GM21526 (cell line): Measurements from ENCODE around the gene CNTNAP2.

Source experiments
- ATAC-seq: cut with Tn5 transposase; IDR thresholded peaks from one replicate; pipeline ENCODE4 v1.9.1; 2021; ENCODE audit warnings: moderate library complexity; ENCODE audit not compliant: unreplicated experiment, low FRiP score

Gene CNTNAP2

DNA sequence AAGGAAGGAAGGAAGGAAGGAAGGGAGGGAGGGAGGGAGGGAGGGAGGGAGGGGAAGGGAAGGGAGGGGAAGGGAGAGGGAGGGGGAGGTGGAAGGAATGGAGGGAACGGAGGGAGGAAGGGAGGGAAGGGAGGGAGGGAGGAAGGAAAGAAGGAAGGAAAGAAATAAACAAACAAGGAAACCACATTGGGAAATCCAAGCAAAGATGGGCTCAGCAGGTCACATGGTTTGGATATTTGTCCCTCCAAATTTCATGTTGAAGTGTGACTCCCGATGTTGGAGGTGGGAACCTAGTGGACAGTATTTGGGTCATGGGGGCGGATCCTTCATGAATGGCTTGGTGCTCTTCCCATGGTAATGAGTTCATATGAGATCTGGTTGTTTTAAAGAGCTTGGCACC is 2019.4 kb downstream of the CNTNAP2 start:
- no peak for ATAC-seq

DNA sequence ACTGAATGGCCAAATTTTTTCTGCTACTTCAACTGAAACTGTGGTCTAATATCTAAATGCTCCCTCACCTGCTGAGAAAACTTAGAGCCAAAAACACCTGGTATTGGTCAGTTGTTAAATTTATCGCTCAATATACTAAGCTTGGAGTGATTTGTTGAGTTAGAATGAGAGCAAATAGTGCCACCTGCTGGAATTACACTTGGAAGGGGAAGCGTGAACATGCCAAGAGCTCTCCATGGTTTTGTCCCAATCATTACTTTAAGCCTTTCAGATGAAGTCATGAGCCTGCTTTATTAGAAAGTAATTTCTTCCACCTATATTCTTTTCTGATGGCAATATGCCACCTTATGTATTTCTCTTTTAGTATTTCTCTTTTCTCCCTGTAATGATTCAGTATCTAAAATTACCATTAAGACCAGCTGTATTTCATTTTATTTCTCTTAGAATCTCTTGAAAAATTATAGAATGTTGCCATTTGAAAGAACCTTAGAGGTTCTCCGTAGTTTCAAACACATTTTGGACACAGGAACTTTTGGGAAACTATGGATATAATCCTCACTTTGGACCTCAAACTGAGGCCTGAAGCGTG is 2026.2 kb downstream of the CNTNAP2 start:
- ATAC-seq, result no peak

DNA sequence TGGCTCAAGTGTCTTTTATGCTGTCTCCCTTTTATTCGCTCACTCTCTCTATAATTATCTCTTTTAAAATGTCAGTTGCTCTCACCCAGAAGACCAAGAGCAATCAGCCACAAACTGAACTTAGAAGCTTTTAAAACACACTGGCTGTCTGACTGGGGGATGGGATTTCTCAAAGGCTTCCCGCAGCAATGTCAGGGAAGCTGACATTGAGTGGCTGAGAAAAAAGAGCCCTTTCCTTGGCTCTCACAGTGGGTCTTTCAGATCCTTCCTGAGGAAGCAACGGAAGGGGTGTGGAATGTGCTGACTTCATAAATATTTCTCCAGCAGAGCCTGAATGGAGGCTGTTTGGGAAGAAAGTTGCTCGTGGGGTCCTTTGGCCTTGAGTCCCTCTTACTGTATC is 2028.2 kb downstream of the CNTNAP2 start:
- ATAC-seq, result no peak

DNA sequence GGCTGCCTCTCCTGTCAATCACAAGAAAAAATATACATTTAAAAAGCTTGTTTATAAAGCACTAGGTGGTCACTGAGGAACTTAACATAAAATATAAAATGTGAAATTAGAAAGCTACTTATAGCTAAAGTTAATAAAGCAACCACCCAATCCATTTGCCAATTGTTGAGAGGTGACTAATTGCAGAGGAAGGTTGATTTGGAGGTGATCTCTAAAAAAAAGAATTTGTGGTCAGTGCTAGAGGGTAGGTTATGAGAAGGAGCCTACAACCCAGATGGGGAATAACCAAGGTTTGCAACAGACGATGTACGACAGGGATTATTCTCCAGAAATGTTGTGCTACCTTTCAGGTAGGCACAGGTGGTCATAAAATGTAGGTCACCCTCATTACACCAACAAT is 2029.7 kb downstream of the CNTNAP2 start:
- ATAC-seq, result no peak

DNA sequence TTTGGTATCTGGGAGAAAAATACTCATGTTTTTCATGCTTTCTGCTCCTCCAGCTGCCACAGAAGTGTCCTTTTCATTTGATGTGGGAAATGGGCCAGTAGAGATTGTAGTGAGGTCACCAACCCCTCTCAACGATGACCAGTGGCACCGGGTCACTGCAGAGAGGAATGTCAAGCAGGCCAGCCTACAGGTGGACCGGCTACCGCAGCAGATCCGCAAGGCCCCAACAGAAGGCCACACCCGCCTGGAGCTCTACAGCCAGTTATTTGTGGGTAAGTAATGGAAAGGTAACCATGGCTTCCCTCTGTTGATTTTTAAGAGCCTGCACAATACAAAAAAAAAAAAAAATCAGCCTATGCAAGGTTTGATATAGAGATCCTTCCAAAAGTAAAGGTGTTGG is 2030.8 kb downstream of the CNTNAP2 start:
- ATAC-seq, result no peak

DNA sequence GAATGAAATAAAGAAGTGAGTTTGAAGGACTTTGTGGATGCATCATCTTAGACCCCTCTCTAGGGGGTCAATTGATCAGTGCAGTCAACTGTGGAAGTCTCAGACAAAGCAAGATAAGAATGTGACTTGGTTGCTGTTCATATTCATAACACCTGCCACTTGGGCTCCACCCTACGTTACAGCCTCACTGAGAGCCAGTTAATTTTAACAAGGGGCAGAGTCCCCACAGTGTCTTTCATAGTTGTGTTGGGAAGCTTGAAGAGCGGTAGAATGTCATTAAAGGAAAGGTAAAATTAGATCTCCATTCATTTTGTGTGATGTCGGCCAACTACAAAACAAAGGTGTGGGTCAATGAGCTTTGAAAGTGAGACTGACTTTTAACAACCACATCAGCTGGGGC is 2031.9 kb downstream of the CNTNAP2 start:
- ATAC-seq, result no peak

DNA sequence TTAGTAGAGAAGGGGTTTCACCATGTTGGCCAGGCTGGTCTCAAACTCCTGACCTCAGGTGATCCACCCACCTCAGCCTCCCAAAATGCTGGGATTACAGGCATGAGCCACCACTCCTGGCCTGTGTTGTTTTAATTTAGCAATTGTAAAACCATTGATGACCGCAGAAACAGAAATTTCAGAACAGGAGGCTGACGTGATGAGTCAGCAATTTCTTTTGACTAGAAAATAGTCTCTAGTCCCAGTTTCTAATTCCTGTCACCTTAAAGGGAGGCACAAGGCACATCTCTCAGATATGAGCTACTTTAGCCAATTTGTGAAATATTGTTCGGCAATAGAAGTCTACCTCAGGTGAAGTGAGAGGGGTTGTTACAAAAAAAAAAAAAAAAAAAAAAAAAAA is 2033.1 kb downstream of the CNTNAP2 start:
- ATAC-seq, result no peak

DNA sequence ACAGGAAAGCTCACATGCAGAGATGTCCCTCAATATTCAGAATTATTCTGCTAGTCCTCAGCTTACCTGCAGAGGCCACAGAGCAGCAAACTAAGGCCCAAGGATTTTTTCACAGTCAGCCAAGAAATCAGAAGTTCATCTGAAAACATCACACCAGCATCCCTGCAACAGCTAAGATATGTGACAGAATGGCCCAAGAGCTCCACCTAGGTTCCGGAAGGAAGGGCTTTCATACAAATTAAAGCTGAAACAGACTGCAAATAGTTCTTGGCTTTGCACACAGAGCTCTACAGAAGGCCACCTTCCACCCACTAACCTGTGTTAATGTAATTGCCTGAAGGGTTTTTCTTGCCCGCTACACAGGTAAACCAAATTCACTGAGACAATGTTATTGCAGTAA is 2035.2 kb downstream of the CNTNAP2 start:
- no peak for ATAC-seq

DNA sequence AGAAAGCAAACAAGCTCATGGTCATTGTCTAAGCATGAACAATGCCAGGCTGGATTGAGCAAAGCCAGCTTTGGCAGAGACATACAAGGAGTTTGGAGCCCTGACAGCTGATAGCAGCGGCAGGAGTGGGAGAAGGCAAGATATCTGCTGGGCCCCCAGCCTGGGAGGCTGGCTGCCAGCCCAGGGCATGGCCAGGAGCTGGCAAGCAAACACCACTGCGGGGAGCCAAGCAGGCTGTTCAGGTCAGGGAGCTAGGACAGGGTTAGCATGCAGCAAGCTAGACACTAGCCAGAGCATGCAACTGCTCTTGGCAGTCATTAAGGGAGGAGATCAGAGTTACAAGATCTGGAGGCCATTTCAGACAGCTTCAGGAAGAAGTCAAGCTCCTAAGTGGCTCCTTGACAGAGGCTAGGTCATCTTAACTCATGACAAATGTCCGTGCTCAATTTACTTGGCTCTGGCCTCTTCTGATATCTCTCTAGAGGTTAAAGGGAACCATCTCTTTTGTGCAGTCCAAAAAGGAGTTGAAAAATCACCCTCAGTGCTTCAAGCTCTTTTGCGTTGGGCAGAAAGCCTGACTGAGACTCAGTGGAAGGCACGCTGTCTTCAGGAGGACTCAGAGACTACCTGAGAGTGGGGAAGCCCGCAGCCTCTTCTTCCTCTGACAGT is 2037.1 kb downstream of the CNTNAP2 start:
- no peak for ATAC-seq

DNA sequence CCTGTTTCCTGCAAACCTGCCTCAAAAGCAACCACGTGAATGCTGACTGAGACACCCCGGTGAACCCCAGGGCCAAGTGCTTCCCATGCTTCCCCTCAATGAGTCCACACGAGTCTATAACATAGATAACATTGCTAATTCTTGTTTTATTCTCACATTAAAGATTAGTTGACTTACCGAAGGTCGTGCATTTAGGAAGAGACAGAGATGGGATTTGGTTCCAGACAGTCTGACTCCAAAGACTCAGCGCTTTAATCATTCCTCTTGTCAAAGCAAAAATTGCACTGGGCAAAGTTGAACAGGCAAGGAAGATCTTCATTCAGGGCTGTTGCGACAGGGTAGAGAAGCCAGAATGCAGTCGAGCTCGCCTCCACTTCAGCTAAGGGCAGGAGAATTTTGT is 2038.4 kb downstream of the CNTNAP2 start:
- no peak for ATAC-seq

DNA sequence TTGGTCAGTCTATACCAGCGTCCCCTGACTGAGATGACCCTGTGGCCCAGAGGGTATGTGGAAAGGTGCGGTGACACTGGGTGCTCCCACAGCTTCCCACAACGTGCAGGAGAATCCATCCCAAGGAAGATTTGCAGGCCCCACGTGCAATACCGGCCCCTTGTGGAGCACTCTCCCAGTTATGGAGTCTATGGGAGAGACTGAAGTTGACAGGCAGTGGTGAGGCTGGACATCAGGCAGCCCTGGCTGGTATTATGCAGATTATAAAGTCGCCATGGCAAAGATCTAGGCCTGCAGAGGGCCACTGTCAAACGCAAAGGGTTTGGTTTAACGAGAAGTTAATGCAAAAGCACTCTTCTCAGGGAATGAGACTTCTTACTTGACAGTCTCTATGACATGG is 2039.2 kb downstream of the CNTNAP2 start:
- no peak for ATAC-seq

DNA sequence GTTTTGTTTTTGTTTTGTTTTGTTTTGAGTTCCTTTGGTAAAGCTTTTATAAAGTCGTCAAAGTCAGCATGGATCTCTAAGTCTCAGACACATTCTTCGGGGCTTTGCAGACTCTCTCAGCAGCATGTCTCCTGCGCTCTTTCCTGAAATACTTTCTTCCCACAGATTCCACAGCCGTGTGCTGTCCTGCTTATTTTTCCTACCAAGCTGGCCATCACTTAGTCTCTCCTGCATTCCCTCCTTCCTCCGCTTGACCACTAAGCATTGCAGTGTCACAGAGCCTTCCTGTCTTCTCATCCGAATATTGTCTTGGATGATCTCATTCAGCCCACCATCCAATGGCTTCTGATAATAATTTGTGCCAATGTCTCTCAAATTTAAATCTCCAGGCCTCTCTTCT is 2039.6 kb downstream of the CNTNAP2 start:
- ATAC-seq, result no peak

DNA sequence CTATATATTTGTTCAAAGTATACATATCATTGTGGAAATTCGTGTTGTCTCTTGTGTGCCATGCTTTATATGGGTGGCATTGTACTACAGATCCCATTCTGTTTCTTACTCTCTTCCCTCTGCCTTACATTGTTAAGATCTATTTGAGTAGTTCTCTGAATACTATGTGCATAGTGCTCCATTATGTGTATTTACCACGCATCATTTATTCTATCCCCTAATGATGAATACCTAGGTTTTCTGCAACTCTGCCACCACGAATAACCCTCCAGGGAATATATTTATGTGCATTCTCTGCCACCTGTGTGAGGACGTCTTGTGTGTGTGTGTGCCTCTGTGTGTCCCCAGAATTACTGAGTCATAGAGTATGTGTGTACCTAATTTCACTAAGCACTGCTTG is 2042.7 kb downstream of the CNTNAP2 start:
- no peak for ATAC-seq

DNA sequence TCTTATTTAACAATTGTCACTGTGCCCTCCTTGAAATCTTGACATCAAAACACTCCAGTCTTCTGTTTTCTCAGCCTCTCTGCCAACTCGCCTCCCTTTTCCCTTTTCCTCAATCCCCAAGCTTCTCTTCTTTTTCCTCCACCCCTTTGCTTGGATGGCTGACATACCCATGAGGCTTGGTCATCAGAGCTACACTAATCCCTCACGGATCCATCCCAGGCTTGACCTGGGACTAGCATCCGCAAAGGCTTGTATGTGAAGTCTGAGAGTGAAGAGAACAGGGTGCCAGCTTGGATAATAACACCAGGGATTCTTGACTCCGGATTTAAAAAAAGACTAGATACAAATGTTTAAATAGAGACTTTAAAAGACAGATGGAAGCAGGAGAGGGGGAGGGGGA is 2045.2 kb downstream of the CNTNAP2 start:
- ATAC-seq, result no peak

DNA sequence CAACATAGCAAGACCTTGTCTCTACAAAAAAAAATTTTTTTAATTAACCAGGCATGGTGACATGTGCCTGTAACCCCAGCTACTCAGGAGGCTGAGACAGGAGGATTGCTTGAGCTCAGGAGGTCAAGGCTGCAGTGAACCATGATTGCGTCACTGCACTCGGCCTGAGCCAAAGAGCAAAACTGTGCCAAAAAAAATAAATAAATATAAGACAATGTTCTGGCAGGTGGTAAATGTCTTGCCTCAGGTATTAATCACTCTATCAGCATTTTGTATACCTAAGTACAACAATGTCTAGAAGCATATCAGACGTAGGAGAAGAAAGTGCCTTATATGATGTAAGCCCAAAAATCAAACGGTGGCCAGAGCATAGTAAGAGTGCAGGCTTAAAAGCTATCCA is 2046.2 kb downstream of the CNTNAP2 start:
- ATAC-seq, result no peak

DNA sequence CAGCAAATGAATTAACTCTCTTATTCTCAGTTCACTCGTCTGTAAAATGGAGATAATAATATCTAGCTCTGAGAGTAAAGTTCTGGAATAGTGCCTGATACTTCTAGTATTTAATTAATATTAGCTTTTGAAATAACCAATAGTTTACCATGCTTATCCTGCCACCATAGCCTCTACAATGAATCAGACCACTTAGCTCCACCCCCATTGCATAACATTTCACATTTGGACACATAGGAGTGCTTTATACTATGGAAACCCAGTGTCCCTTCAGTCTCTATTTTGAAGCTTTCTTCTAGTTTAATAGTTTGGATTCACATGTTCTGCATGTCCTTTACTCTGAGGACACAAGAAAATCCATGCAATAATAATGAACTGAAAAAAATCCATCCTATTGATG is 2046.6 kb downstream of the CNTNAP2 start:
- no peak for ATAC-seq

DNA sequence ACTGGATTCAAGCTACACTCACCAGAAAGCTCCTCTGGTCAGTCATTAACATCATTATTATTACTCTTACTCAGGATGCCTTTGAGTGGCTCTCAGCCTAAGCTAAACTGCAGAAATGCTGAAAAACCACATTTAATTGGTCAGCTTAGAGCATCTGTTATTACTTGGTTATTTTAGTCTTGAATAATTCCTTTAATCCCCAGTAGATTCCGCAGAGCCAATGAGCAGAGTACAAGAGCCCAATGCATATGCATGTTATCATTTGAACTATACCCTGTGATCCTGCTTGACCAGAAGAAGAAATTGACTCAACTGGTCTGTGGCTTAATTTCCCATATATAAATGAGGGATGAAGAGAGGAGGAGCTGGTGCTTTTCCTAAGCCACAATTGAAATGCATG is 2056.3 kb downstream of the CNTNAP2 start:
- ATAC-seq, result no peak

DNA sequence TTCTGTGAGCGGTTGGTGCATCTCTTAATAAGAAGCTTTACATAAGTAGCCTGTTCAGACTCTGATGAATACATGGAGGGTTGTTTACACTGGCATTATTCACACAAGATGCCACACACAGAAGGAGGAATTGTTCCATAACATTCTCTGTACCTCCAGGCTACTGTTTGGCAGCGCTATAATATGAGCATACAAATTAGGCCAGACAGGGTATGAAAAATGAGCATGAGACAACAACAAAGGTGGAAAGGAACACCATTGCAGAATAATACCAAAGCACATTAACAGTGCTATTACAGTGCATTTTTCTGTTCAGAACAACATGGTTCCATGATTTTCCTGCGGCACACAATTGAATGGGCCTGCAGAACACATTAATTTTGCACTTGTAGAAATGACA is 2056.8 kb downstream of the CNTNAP2 start:
- ATAC-seq, result no peak

DNA sequence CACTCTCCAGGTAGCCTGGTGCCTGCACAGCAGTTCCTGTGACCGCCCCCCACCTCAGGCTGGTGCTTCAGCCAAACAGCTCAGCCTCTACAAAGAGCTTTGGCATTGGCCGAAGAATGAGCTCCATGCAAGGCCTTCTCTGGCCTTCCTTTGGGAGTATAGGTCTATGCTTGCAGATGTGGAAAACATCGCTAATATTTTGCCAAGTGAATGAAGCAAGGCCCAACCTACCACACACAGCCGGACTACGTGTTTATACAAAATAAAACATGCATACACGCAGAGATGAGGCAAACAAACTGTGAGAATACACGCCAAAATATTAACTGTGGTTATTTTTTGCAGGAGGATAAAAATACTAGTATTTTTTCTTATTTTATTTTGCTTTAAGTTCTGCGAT is 2057.8 kb downstream of the CNTNAP2 start:
- no peak for ATAC-seq

DNA sequence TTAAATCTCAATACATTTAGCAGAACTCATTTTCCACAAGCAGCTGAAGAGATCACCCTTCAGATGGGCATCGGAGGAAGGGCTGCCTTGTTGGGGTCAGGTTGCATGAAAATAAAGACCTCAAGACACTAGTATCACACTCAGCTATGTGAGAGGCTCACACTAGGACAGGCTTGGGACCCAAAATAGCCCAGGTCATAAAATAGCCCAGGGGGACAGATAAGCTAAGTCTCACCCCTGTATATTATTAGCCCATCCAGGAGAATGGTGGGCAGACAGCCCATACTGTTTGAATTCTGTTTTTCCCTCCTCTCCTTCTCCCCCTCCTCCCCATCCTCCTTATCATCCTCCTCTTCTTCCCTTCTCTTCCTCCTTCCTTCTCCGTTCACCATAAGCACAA is 2058.9 kb downstream of the CNTNAP2 start:
- ATAC-seq, result no peak

DNA sequence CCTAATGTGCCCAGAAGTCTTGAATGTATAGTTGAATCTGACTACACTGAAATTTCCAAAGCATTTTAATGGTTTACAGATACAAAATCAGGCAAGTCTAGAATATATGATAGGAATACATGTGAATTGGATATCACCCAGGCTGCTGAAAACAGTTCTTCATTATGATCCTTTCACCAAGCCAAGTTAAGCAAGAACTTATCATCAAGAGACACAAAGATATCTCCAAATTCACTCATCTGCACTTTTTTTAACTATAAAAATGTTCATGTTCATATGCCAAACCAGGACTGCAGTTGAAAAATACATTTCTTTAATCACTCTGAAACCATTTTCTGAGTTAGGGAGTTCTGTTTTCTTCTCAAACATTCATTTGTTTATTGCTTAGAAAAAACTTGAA is 2061.4 kb downstream of the CNTNAP2 start:
- no peak for ATAC-seq

DNA sequence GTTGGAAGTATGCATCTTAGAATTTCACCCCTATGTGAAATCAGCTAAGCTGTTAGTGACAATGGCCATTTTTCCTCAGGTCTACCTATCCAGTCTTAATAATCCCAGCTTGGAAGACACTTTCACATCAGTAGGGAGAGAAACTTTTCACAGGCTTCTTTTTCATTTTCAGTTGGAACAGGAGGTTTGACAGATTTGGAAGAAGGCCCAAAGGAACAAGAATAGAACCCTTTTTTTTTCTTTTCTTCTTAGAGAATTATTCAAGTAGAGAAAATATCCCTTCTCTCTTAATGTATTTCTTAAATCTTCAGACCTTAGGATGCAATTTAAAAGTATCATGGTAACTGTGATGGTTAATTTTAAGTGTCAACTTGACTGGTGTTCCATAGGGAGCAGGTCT is 2063.5 kb downstream of the CNTNAP2 start:
- ATAC-seq, result no peak

DNA sequence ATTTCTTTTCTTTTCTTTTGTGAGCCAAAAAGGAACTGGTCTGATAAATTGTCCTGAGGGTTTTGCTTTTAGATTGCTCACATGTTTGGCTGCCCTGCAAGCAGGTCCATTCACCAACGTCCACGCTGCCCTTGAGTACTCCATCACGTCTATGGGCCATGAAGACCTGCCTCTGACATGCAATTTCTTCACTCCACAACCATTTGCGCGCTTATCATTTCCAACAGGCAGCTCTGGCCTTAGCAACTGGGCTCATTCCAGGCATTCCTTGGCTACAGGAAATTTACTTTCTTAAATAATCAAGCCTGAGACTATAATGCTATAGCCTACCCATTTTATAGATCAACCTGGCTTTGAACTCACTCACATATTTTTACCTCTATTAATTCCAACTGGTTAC is 2065.7 kb downstream of the CNTNAP2 start:
- ATAC-seq, result no peak
